HK-2 (cell line): ENCODE measurements around the gene ANAPC16.
"Not testable (repeated sequence)": the region's sequence is repeated elsewhere in the genome, so short reads cannot be mapped to it uniquely, and the experiment has no call there.

ENCODE experiments used
- DNase-seq: peaks from one replicate; pipeline ENCODE4 v3.0.0-alpha.2; 2018; ENCODE audit not compliant: unreplicated experiment

Gene ANAPC16

DNA sequence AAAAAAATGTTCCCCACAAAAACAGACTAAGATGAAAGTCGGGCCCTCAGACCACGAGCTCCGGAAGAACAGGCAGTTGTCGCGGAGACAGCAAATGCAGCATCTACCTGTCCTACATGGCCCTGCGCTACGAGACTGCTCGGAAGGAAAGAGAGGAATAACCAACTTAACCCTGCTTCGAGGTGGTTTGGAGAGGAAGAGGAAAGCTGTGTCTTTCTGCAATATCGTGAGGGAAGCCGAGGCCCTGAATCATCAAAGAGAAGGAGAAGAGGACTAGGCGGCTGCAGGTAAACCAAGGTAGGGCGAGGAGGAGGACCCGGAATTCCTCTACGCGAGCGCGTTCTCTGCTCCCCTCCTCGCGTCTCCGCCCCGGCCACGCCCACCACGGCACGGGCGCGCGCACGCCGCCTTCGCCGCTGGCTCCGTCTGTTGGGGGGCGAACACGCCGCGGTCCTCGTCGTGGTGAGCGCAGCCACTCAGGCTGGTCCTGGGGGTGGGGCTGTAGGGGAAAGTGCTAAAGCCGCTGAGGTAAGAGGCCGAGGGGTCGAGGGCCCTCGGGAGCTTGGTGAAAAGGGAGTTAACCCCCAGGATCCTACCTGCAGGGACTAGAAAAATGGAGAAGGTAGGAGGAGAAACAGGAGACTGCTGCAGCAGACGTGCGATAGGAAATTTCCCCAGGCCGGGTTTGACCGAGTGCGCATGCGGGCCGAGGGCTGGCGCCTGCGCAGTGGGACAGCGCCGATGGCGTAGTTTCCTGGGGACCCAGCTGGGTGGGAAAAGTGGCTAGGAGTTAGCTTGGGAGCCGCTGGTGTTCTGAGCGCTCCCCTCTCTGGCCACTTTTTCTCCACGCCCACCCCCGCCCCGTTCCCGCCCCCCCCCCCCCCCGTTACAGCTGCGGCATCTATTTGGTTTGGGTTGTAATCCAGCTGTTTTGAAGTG lies at the start of gene ANAPC16, which contains the start of gene ASCC1:
TSS of gene ANAPC16 (plus strand) at position 402 of the 939 bp plus-strand sequence. CDS start 7,903 bp downstream, outside the sequence.
TSS of gene ASCC1 (minus strand) at position 666 of the 939 bp plus-strand sequence. CDS start 2,978 bp downstream, outside the sequence.
- peak; percentile 98 for DNase-seq

DNA sequence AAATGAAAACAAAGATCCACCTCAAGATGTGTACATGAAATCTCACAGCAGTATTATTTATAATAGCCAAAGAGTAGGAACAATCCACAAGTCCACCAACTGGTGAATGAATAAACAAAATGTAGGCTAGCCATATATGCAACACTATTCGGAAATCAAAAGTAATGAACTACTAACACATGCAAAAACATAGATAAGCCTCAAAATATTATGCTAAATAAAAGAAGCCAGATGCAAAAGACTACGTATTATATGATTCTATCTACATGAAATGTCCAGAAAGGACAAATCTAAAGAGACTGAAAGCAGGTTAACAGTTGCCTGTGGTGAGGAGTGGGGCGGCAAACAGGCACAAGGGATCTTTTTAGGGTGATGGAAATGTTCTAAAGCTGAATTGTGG lies 48.7 kb upstream of the ANAPC16 start:
- no peak for DNase-seq

DNA sequence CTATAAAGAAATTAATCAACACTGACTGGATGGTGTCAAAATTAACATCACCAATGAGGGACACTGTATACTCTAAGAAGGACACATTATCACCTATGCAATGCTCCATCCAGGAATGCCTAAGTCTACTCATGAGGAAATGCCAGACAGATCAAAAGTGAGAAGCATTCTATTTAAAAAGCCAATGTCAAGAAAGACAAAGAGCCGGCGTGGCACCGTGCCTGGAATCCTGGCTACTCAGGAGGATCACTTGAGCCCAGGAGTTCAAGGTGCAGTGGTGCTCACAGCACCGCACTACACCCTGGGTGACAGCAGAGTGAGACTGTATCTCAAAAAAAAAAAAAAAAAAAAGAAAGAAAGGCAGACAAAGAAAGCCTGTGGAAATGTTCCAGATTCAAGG lies 45.5 kb upstream of the ANAPC16 start:
- peak; percentile 48 for DNase-seq

DNA sequence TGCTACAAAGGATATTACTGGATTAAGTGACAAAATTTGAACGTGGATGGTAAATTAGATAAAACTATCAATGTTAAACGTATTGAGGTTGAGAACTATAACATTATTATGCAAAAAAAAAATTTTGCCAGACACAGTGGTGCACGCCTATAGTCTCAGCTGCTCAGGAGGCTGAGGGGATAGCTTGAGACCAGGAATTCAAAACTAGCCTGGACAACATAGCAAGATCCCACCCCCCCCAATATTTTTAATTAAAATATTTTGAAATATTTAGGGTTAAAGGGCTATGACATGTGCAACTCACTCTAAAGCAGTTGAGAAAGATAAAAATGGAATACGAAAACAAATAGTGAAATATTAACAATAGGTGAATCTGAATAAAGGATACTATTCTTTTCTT lies 45.1 kb upstream of the ANAPC16 start:
- DNase-seq, result no peak

DNA sequence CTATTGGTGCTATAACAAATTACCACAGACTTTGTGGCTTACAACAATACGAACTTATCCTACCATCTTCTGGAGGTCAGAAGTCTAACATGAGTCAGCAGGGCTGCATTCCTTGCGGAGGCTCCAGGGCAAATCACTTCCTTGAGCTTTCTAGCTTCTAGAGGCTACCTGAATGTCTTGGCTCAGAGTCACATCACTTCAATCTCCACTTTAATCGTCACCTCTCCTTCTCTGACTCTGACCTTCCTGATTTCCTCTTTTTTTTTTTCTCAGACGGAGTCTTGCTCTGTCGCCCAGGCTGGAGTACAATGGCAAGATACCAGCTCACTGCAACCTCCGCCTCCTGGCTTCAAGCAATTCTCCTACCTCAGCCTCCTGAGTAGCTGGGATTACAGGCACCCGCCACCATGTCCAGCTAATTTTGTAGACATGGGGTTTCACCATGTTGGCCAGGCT lies 44.6 kb upstream of the ANAPC16 start:
- peak; percentile 80 for DNase-seq

DNA sequence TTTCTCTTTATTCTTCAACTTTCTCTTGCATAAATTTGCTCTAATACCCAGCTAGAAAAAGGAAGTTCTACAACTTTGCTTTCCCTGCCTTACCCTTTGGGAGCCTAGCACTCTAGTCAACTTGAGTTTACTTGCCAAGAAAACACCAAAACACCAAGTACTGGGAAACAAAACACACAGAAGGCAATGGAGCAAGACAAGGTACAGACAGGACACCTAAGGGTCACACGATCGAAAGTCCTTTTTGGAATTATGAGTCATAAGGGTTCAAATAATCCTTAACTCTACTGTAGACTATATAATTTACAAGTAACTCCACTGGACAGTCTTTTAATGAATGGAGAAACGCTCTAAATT lies 42.6 kb upstream of the ANAPC16 start:
- no peak for DNase-seq

DNA sequence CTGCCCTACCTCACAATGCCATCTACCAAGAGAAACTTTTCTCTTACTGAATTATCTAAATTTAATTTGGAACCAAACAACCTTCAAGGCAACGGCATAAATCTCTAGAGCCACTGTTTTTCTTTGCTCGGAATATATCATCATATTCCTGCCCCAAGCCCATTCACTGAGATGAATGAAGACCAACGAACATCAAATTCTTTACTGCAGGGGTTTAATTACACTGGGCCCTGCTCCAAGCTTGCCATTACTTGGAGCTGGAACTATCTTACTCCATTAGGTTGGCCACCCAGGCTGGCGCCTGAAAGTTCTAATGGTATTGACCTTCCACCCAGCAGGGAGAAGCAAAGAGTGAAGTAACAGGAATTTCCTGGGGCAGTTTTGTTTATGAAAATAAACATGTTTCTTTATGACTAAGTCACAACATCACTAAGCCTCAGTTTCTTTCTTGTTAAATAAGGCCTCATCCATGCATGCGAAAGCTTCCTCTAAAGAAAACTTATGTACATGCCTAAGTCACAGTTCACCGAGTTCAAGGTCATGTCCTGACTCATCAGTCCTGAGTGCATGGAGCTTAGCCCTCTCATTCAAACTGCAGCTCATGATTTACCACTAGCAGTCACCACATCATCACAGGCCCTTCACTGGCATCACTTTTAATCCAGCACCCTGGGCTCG lies 42.1 kb upstream of the ANAPC16 start:
- peak; percentile 41 for DNase-seq

DNA sequence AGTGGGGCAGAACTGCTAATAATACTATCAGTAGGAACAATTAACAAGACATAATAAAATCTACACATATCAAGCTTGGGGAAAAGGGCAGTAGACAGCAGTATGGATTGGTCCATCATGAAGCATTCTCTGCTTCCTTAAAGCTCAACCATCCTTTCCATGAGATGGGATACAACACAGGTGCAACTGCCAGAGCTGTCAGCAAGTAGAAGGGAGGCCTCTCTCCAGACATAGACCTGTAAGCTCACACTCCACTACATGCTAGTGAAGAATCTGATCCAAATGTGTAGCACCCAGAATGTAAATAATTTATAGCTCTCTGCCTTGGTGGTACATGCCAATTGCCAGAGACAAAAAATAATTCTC lies 41.5 kb upstream of the ANAPC16 start:
- DNase-seq, result no peak

DNA sequence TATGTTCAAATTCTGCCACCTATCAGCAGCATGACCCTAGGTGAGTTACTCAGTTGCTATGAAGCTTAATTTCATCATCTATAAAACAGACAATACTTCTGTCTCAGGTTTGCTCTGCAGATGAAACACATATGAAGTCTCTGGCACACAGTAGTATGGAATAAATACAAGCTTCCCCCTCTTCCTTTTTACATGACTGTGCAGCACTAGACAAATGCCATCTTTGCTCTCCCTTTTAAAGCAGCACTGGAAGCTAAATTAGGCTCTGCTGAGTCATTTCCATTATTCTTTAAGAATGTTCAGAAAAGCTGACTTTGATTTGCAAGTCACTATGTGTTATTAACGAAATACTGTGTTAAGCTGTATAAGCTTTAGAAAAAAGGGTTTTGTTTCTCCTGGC lies 40.7 kb upstream of the ANAPC16 start:
- DNase-seq, result no peak

DNA sequence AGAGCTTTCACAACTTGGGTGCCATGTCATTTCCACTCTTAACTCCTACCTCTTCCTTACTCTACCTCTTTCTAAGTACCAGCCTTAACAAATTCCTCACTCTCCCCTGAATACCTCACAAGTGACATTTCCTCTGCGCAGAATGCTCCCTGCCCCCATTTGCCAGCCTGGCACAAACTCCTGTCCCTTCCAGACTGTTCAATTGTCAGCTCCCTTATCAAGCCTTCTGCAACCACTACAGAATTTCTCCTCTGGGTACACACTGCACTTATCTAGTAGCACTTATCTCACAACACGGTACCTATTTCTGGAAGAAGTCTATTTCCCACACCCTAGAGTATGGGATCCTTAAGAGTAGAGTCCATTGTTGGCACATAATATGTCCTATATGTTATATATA lies 39.1 kb upstream of the ANAPC16 start:
- no peak for DNase-seq

DNA sequence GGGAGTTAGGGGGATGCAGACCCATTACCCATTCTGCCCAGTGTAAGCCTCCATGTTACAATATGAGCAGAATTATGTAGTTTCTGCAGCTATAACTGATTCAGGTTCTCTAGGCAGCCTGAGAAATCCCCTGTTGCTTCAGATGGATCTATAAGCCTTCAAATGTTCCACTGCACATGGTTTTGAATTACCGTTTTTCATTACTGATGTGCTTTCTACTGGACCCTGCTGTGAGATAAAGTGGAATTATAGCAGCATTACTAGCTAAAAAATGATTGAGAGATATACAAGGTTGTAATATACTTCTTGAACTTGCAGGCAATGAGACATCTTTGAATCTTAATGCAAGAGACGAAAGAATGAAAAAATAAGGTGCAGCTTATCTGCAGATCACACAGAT lies 38.4 kb upstream of the ANAPC16 start:
- DNase-seq, result no peak

DNA sequence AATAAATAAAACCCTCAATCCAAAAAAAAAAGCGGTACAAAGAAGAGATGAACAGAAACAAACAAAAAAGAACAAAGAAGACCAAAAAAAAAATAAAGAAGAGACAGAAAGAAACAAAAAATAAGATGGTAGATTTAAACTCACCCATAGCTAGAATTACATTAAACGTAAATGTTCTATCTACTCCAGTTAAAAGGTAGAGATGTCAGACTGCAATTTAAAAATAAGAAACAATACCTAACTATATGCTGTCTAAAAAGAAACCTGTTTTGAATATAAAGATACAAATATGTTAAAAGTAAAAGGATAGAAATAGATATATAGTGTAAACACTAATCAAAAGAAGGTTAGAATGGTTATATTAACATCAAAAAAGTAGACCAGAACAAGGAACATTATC lies 31.7 kb upstream of the ANAPC16 start:
- DNase-seq, result no peak

DNA sequence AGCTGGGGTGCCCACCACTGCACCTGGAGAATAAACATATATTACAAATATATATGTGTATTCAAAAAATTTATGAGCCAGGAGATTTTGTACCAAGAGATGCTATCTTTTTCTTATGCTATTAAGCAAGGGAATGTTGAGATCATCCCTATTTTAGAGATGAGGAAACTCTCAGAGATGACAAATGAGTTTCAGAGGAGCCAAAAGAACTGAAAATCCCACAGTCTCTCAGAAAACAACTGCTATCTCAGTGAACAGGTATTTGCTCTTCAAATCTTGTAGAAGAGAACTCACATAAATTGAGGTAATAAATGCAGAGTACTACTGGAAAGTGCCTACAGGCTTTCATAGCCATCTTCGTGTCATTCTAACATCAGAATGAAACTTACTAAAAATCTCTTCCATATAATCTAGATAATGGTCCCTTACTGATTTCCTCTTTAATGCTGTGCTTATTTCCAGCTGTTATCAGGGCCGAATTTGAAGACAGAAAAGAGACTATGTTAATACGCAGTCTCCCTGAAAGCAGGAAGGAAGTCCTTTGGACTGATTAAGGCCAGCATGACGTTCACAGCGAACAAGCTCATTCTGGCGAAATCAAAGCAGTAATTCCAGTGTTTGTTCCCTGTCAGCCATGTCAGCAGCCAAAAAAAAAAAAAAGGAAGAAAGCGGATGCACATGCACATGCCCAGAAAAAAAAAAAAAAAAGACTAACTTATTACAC lies 29.4 kb upstream of the ANAPC16 start:
- DNase-seq, result no peak

DNA sequence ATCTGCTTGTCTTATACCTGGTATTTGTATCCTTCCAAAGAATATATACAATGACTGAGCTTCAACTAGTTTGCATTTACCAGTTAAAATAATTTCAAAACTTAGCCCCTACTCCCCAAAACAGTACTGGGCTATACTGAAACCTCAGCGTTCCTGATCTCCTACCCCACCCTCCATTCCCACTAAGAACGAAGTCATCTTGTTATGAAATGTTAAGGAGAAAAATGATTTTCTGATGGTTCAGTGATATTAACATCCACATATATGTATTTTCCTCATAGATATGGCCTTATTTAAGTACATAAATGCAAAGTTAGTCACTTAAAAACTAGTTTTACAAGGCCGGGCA lies 28.9 kb upstream of the ANAPC16 start:
- no peak for DNase-seq

DNA sequence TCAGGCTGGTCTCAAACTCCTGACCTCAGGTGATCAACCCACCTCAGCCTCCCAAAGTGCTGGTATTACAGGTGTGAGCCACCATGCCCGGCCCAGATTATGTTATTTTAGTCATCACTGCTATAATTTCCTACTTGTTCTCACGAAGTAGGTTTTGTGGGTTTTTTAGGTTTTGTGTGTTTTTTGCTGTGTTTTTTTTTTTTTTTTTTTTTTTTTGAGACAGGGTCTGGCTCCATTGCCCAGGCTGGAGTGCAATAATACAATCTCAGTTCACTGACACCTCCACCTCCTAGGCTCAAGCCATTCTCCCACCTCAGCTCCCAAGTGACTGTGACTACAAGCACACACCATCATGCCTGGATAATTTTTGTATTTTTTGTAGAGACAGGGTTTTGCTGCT lies 20.9 kb upstream of the ANAPC16 start:
- no peak for DNase-seq

DNA sequence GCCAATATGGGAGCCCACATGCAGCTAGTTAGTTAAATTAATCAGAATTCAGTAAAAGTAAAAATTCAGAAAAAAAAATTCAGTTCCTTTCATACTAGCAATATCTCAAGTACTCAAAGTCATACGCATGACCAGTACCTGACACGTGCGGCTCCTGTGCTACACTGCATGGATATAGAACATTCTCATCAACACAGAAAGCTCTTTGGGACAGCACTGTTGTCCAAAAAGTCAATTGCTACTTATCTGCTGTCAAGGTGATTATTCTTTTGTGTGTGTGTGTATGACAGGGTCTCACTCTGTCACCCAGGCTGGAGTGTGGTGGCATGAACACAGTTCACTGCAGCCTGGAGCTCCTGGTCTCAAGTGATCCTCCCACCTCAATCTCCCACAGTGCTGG lies 14.9 kb upstream of the ANAPC16 start:
- DNase-seq, result no peak

DNA sequence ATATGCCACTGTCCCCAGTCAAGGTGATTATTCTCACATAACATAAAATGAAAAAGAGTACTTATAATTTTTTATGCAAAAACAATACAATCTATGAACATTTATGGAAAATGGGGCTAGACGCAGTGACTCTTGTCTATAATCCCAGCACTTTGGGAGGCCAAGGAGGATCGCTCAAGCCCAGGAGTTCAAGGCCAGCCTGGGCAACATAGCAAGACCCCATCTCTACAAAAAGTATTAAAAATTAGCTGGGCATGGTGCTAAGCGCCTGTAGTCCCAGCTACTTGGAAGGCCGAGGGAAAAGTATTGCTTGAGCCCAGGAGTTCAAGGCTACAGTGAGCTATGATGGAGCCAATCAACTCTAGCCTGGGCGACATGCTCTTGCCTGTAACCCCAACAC lies 14.5 kb upstream of the ANAPC16 start:
- no peak for DNase-seq

DNA sequence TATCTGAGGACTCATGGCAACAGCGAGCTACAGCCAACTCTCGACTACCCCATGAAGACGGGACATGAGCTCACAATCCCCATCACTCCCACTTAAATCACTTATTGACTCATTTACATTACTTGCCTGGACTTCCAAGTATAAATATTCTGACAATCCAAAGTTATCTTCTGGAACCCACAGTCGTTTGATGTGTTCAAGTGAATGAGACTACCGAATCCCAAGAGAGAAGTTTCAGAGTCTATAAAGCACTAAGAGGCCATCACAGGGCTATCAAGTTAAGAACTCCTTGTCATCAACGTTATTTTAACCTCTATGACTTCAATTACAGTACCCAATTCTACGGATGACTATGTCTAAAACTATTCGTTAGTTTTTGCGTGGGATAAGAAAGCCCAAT lies 11.5 kb upstream of the ANAPC16 start:
- DNase-seq, result no peak

DNA sequence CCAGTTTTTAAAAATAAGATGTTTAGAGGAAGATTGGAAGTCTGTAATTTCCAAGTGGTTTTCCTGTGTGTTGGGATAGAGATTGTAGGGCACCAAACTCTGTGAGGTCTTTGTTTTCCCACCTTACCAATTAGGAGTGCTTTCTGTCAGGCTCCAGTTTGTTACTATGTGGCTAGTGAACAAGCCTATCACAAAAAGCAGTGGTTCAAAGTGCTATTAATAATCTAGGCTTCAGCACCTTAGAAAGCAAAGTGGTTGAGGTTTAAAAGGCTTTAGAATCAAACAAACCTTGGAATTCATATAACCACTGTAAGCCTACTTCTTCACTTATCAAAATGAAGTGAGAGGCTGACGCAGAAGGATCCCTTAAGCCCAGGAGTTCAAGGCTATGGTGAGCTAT lies 11.1 kb upstream of the ANAPC16 start:
- no peak for DNase-seq

DNA sequence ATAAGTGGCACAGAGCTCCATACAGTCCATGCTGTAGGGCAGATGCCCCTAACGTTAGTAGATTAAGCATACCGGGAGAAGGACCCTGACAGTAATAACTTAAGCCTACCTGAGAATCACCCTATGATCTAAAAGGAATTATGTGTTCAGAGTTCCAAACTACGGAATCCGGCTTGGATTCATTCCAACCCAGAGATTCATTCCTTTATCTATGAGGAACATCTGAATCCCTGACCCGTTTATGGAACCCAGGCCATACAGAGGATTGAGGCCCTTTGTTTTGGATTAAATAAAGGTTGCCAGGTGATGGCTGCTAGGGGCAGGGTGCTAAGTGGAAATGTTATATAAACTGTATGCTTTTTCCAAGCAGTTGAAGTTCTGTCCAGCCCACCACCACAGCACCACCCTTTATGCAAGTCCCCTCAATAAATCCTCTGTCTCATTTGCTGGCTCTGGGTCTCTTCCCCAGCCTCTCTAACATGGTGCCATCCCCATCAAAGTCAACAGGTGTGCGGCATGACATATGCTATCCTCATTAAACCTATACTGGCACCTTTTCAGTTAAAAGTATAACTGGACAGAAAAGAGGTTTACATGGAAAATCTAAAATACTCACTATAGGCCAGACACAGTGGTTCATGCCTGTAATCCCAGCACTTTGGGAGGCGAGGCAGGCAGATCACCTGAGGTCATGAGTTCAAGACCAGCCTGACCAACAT lies 9.1 kb upstream of the ANAPC16 start:
- DNase-seq, result no peak

DNA sequence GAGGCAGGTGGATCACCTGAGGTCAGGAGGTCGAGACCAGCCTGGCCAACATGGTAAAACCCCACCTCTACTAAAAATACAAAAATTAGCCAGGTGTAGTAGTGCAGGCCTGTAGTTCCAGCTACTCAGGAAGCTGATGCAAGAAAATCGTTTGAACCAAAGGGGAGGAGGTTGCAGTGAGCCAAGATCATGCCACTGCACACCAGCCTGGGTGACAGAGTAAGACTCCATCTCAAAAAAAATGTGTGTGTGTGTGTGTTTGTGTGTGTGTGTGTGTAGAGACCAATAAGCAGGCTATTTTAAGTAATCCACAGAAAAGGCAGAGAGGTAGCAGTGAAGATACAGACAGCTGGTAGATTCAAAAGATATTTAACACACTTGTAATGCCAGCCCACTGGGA lies 7.3 kb upstream of the ANAPC16 start:
- not testable (repeated sequence) for DNase-seq

DNA sequence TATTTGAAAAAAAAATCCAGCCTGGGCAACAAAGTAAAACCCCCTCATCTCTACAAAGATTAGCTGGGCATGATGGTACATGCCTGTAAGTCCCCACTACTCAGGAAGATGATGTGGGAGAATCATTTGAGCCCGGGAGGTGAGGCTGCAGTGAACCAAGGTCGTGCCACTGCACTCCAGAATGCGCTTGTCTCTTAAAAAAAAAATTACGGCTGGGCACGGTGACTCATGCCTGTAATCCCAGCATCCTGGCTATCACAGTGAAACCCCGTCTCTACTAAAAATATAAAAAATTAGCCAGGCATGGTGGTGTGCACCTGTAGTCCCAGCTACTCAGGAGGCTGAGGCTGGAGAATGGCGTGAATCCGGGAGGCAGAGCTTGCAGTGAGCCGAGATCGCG lies 4.4 kb upstream of the ANAPC16 start:
- DNase-seq, result not testable (repeated sequence)
